ENCODE results near the gene ARHGEF16. TPM values are rescaled to one million over a fixed set of nuclear protein-coding genes. Genes with fewer than 3 reads are reported as not detected.

The ARHGEF16 gene
- total RNA-seq, 1 donor from 2014 or later, result 1.3 TPM

DNA sequence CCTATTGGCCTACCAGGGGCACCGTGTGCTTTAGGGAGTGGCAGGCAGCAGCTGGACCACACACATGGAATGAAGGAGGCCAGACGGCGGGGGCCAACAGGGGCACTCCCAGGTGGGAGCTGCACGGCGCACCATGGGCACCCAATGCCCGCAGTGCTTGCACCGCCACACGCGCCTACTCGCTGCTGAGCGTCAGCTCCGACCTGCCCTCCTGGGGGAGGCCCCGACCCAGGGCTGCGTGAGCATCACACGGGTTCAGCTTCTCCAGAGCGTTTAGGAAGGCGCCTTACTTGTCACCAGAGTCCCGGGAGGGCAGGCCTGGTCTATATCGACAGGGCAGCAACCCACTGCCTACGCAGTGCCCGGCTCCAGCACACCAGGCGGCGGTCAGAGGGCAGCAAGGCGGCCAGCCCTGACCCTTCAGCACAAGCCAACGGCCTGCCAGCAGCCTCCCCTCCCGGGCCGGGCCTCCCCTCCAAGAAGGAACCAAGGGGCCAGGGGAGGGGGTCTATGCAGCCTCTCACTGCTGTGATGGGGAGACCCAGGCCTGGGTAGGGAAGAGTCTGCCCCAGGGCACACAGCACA, 64.9 kb downstream of the ARHGEF16 start:
- no peak overlapping the region for H3K9ac ChIP-seq
- H3K4me3 ChIP-seq, result no peak overlapping the region
- Mint-ChIP-seq H3K27ac (no peak overlapping the region), H3K9me3 (no peaks in the 10 kb centered on the region), H3K4me1 (no peaks in the 10 kb centered on the region), H3K4me3 (no peak overlapping the region), H3K36me3 (no peaks in the 10 kb centered on the region), H3K27me3 (ENCODE audit: insufficient read depth, low read depth) (no peaks in the 10 kb centered on the region)
- H3K36me3 ChIP-seq, result no peaks in the 10 kb centered on the region
- TF ChIP-seq EZH2 (IDR thresholded peaks at IDR 0.05) (no peak), EZH2phosphoT487 (IDR thresholded peaks at IDR 0.05) (no peak)
- TF ChIP-seq, protein P1, sequence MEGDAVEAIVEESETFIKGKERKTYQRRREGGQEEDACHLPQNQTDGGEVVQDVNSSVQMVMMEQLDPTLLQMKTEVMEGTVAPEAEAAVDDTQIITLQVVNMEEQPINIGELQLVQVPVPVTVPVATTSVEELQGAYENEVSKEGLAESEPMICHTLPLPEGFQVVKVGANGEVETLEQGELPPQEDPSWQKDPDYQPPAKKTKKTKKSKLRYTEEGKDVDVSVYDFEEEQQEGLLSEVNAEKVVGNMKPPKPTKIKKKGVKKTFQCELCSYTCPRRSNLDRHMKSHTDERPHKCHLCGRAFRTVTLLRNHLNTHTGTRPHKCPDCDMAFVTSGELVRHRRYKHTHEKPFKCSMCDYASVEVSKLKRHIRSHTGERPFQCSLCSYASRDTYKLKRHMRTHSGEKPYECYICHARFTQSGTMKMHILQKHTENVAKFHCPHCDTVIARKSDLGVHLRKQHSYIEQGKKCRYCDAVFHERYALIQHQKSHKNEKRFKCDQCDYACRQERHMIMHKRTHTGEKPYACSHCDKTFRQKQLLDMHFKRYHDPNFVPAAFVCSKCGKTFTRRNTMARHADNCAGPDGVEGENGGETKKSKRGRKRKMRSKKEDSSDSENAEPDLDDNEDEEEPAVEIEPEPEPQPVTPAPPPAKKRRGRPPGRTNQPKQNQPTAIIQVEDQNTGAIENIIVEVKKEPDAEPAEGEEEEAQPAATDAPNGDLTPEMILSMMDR (IDR thresholded peaks at IDR 0.05), result no peak
- no peak overlapping the region for H3K27ac ChIP-seq
- DNase-seq (ENCODE audit: low spot score), result no peak
- H2AFZ ChIP-seq (replicated peaks), result no peak overlapping the region
- H3K79me2 ChIP-seq (ENCODE audit: low read depth), result no peaks in the 10 kb centered on the region
- H3K4me2 ChIP-seq, result no peak overlapping the region
- H4K20me1 ChIP-seq (ENCODE audit: low read depth), result peaks cover 18% of the 10 kb centered on the region
- H3K27me3 ChIP-seq, result no peaks in the 10 kb centered on the region
- no peaks in the 10 kb centered on the region for H3K9me3 ChIP-seq (ENCODE audit: low read depth)
- peaks cover 3% of the 10 kb centered on the region for H3K4me1 ChIP-seq
- H3F3A ChIP-seq (ENCODE audit: low read depth), result no peaks in the 10 kb centered on the region

GRCh38 chr1:3520419-3521378, 66.2 kb downstream of the ARHGEF16 start:
- no peak overlapping the region for H3K9ac ChIP-seq
- no peak overlapping the region for H3K27ac Mint-ChIP-seq
- no peak overlapping the region for H3K4me3 Mint-ChIP-seq
- H3K4me3 ChIP-seq, result no peak overlapping the region
- TF ChIP-seq EZH2 (IDR thresholded peaks at IDR 0.05) (no peak), EZH2phosphoT487 (IDR thresholded peaks at IDR 0.05) (no peak)
- TF ChIP-seq, protein P1 (IDR thresholded peaks at IDR 0.05), result no peak
- H3K27me3 Mint-ChIP-seq (ENCODE audit: insufficient read depth, low read depth), result no peaks in the 10 kb centered on the region
- DNase-seq (ENCODE audit: low spot score), result no peak
- peaks cover 26% of the 10 kb centered on the region for H4K20me1 ChIP-seq (ENCODE audit: low read depth)
- H3K36me3 Mint-ChIP-seq, result no peaks in the 10 kb centered on the region
- H3F3A ChIP-seq (ENCODE audit: low read depth), result no peaks in the 10 kb centered on the region
- H3K4me1 Mint-ChIP-seq, result no peaks in the 10 kb centered on the region
- no peak overlapping the region for H3K4me2 ChIP-seq
- H3K79me2 ChIP-seq (ENCODE audit: low read depth), result no peaks in the 10 kb centered on the region
- peaks cover 3% of the 10 kb centered on the region for H3K4me1 ChIP-seq
- H3K9me3 ChIP-seq (ENCODE audit: low read depth), result no peaks in the 10 kb centered on the region
- H3K27me3 ChIP-seq, result no peaks in the 10 kb centered on the region
- no peaks in the 10 kb centered on the region for H3K9me3 Mint-ChIP-seq
- H3K27ac ChIP-seq, result no peak overlapping the region
- no peak overlapping the region for H2AFZ ChIP-seq (replicated peaks)
- no peaks in the 10 kb centered on the region for H3K36me3 ChIP-seq

DNA sequence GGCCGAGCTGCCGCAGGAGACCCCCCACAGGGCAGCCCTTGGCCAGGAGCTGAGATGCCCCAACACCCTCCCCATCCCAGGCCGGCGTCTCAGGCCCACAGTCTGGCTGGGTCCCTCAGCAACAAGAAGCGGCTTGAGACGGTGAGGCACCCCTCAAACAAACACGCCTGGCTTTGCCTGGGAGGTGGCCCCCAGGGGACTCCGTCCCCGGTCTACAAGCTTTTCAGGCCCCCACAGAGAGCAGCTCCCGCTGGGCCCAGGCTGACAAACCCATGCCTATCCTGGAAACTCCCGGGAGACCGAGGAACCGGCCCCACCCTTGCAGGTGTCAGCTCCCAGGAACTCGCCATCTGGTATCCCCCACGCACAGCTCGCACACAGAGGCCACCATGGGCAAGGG, 67.0 kb downstream of the ARHGEF16 start:
- Histone ChIP-seq H3F3A (ENCODE audit: low read depth) (no peaks in the 10 kb centered on the region), H2AFZ (replicated peaks) (no peak overlapping the region), H3K27ac (no peak overlapping the region), H3K9me3 (ENCODE audit: low read depth) (no peaks in the 10 kb centered on the region), H3K79me2 (ENCODE audit: low read depth) (no peaks in the 10 kb centered on the region), H3K36me3 (no peaks in the 10 kb centered on the region), H3K4me3 (no peak overlapping the region), H3K27me3 (no peaks in the 10 kb centered on the region), H3K4me2 (no peak overlapping the region), H3K9ac (no peak overlapping the region), H4K20me1 (ENCODE audit: low read depth) (peaks cover 26% of the 10 kb centered on the region), H3K4me1 (peaks cover 3% of the 10 kb centered on the region)
- H3K27me3 Mint-ChIP-seq (ENCODE audit: insufficient read depth, low read depth), result no peaks in the 10 kb centered on the region
- TF ChIP-seq, protein P1 (IDR thresholded peaks at IDR 0.05), result no peak
- TF ChIP-seq EZH2 (IDR thresholded peaks at IDR 0.05) (no peak), EZH2phosphoT487 (IDR thresholded peaks at IDR 0.05) (no peak)
- no peaks in the 10 kb centered on the region for H3K9me3 Mint-ChIP-seq
- H3K27ac Mint-ChIP-seq, result no peak overlapping the region
- no peak overlapping the region for H3K4me3 Mint-ChIP-seq
- H3K36me3 Mint-ChIP-seq, result no peaks in the 10 kb centered on the region
- no peaks in the 10 kb centered on the region for H3K4me1 Mint-ChIP-seq
- DNase-seq (ENCODE audit: low spot score), result no peak
